ENCODE data around the gene BRF1.

GRCh38 chr14:105200074-105200473 is 100.7 kb downstream of the BRF1 start:
- TF ChIP-seq CTCF (IDR thresholded peaks at IDR 0.05) (no peak), POLR2A (IDR thresholded peaks at IDR 0.05) (no peak)

Data from thyroid gland (tissue), 4 donors.